Natural killer cell treated with Interleukin-12 subunit alpha and Interleukin-12 subunit beta and Interleukin-15 and Interleukin-18, amount 100 ng/mL, for 72 hours (primary cell): ENCODE results near the gene NSMCE1. TPM values are rescaled to one million over a fixed set of nuclear protein-coding genes. Genes with fewer than 3 reads are reported as not detected.
A peak's percentile ranks its signal among the peaks of the same experiment; 100 is the strongest.

Experiments
- ATAC-seq, 2 donors: fragments of 150-1000 bp; cut with Tn5 transposase in 1 of 2; sonication (Bioruptor Pico), chemical (Tn5 transposase) in 1 of 2; 2 replicates each; pipeline ENCODE4 v1.10.0; 2021
- DNase-seq: peaks from one replicate; pipeline ENCODE4 v3.0.0; 2022; ENCODE audit warnings: low spot score
- H3K27ac Mint-ChIP-seq, 2 donors: 1 replicate in 1 of 2; 2 replicates in 1 of 2; pipeline ENCODE4 v1.8.0; 2022; ENCODE audit warnings: mixed read lengths in 2 of 2, mild to moderate bottlenecking in 1 of 2, moderate library complexity in 1 of 2
- H3K27me3 Mint-ChIP-seq, 2 donors: 1 replicate in 1 of 2; 2 replicates in 1 of 2; pipeline ENCODE4 v1.8.0; 2022; ENCODE audit warnings: mixed read lengths in 2 of 2
- H3K36me3 Mint-ChIP-seq: one replicate; pipeline ENCODE4 v1.8.0; 2022; ENCODE audit warnings: mixed read lengths
- H3K4me1 Mint-ChIP-seq, 2 donors: 1 replicate in 1 of 2; 2 replicates in 1 of 2; pipeline ENCODE4 v1.8.0; 2022; ENCODE audit warnings: low read depth in 2 of 2, mixed read lengths in 2 of 2, mild to moderate bottlenecking in 1 of 2
- H3K4me3 Mint-ChIP-seq: one replicate; pipeline ENCODE4 v1.8.0; 2022; ENCODE audit warnings: mixed read lengths
- H3K9me3 Mint-ChIP-seq: 2 replicates; pipeline ENCODE4 v1.8.0; 2022; ENCODE audit warnings: mixed read lengths
- total RNA-seq, 2 donors: library from RNA; stranded (reverse); gene quantifications; one replicate each; pipeline ENCODE4 v1.2.3, GENCODE V29; 2022

NSMCE1 gene
- total RNA-seq, 2 donors from 2014 or later, result 37.7 to 50.4 TPM

DNA sequence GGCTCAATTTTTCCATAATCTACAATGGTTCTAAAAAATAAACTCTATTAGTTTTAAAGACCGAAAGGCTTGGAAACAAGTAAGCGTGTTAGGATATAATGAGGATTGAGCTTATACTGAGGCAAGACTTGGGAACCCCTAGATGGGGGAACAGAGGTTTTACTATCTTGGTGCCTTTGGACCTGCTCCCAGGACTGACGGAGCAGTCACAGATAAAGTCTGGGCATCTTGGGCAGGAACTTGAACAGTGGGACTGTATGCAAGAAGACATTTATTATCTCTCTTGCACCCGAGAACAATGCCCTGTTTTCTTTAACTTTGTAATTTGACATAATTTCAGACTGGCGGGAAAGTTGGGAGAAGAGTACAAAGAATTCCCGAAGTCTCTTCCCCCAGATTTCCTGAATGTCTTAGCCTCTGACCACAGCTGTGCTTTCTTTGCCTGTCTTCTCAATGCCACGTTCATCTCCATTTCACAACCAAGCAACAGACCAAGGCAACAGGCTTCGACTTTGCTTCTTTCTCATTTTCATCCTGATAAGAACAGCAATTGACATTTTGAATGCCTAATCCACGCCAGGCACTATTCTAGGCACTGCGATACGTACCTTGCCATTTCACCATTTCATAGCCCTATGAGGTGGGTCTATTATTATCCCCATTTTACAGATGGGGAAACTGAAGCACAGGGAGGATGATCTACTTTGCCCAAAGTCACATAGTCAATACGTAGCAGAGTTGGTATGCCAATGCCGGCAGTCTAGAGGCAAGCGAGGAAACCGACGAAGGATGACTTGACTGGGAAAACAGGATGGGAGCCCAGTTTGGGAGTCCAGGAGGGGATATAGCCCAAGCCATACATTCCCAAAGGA, 42.2 kb upstream of the NSMCE1 start:
- peaks cover 24 to 28% of the 10 kb centered on the region in 2 donors for H3K4me1 Mint-ChIP-seq
- DNase-seq (no peak), ATAC-seq (no peak)
- no peak overlapping the region for H3K4me3 Mint-ChIP-seq
- H3K27me3 Mint-ChIP-seq, result peaks cover 0 to 2% of the 10 kb centered on the region in 2 donors
- H3K27ac Mint-ChIP-seq, result peak overlapping the region in 1 of 2 donors; percentile 9
- H3K9me3 Mint-ChIP-seq, result peaks cover 9% of the 10 kb centered on the region
- peaks cover 3% of the 10 kb centered on the region for H3K36me3 Mint-ChIP-seq

GRCh38 chr16:27308792-27309191, 40.2 kb upstream of the NSMCE1 start:
- DNase-seq, result no peak
- peaks cover 22 to 28% of the 10 kb centered on the region in 2 donors for H3K4me1 Mint-ChIP-seq
- H3K4me3 Mint-ChIP-seq, result no peak overlapping the region
- no peak overlapping the region for H3K27ac Mint-ChIP-seq
- H3K36me3 Mint-ChIP-seq, result peaks cover 6% of the 10 kb centered on the region
- H3K27me3 Mint-ChIP-seq, result peaks cover 0 to 6% of the 10 kb centered on the region in 2 donors
- peaks cover 10% of the 10 kb centered on the region for H3K9me3 Mint-ChIP-seq
- ATAC-seq, result no peak

- H3K36me3 Mint-ChIP-seq, result peaks cover 6% of the 10 kb centered on the region
- peaks cover 10% of the 10 kb centered on the region for H3K9me3 Mint-ChIP-seq
- no peak for DNase-seq
- no peak overlapping the region for H3K4me3 Mint-ChIP-seq
- no peak for ATAC-seq
- peak overlapping the region in 1 of 2 donors; percentile 16 for H3K27ac Mint-ChIP-seq
- H3K4me1 Mint-ChIP-seq, result peaks cover 21 to 25% of the 10 kb centered on the region in 2 donors
- peaks cover 0 to 4% of the 10 kb centered on the region in 2 donors for H3K27me3 Mint-ChIP-seq
Measured at GRCh38 chr16:27305839-27306442, 37.4 kb upstream of the NSMCE1 start.

DNA sequence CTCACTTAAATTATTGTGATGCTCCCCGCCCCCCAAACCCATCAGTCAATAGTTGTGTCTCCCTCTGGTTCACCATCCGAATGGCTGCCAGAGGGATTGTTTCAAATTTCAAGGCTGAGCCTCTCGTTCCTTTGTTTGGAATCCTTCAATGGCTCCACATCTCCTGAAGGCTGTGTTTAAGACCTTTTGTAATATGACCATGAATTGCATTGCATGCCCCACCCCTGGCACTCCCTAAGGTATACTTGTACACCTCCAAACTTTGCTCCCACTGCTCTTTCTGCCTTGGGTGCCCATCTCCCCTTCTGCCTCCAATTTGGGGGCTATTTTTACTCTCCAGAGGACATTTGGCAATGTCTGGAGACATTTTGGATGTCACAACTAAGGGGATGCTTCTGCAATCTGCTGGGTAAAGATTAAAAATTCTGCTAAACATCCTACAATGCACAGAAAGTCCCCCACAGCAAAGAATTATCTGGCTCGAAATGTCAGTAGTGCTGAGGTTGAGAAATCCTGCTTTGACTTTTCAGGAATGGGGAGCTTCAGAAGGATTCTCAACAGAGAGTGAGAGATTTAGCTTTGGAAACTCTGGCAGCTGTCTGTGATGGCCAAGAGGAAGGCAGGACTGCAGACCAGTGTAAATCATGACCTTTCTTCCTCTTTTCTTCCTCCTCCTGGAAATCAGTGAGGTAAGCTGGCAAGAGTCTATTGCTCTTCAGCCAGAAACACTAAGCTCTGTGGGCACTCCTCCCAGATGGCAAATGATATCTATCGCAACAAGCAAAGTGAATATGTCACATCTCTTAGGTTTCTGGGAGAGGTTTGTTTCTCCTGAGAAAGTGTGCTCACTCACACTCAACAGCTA, 36.5 kb upstream of the NSMCE1 start:
- H3K27ac Mint-ChIP-seq, result peak overlapping the region; percentile 16 to 49
- no peak for ATAC-seq
- no peak overlapping the region for H3K4me3 Mint-ChIP-seq
- peaks cover 0 to 4% of the 10 kb centered on the region in 2 donors for H3K27me3 Mint-ChIP-seq
- H3K4me1 Mint-ChIP-seq, result peaks cover 21 to 25% of the 10 kb centered on the region in 2 donors
- peaks cover 6% of the 10 kb centered on the region for H3K36me3 Mint-ChIP-seq
- no peak for DNase-seq
- peaks cover 10% of the 10 kb centered on the region for H3K9me3 Mint-ChIP-seq

GRCh38 chr16:27304102-27304501, 35.5 kb upstream of the NSMCE1 start:
- Mint-ChIP-seq H3K36me3 (peaks cover 6% of the 10 kb centered on the region), H3K9me3 (peaks cover 10% of the 10 kb centered on the region), H3K4me3 (no peak overlapping the region), H3K27me3 (peaks cover 0 to 4% of the 10 kb centered on the region in 2 donors), H3K27ac (peak overlapping the region in 1 of 2 donors; percentile 45), H3K4me1 (peaks cover 26 to 28% of the 10 kb centered on the region in 2 donors)
- DNase-seq (no peak), ATAC-seq (no peak)

- Mint-ChIP-seq H3K4me3 (no peak overlapping the region), H3K27me3 (peaks cover 0 to 4% of the 10 kb centered on the region in 2 donors), H3K27ac (peak overlapping the region in 1 of 2 donors; percentile 45), H3K36me3 (peaks cover 6% of the 10 kb centered on the region), H3K4me1 (peaks cover 26 to 28% of the 10 kb centered on the region in 2 donors), H3K9me3 (peaks cover 10% of the 10 kb centered on the region)
- DNase-seq (no peak), ATAC-seq (no peak)
Measured at GRCh38 chr16:27303256-27304100, 34.9 kb upstream of the NSMCE1 start.

DNA sequence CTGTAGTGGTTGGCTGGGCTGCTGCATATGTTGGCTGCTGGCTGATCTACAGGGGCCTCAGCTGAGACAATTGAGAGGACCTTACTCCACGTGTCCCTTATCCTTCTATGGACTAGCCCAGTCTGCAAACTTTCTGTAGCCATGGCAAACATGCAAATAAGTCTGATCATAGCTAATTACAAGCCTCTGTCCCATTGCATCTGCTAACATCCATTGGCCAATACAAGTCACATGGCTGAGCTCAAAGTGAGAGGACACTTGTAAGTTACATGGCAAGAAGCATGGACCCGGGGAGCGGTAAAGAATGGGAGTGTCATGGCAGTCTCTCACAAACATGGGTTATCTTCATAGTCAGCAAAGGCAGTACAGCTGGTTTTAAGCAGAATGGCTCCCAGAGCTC, 33.6 kb upstream of the NSMCE1 start:
- H3K27me3 Mint-ChIP-seq, result peaks cover 0 to 4% of the 10 kb centered on the region in 2 donors
- DNase-seq (no peak), ATAC-seq (no peak)
- H3K9me3 Mint-ChIP-seq, result peaks cover 10% of the 10 kb centered on the region
- peaks cover 6% of the 10 kb centered on the region for H3K36me3 Mint-ChIP-seq
- no peak overlapping the region for H3K4me3 Mint-ChIP-seq
- peaks cover 26 to 28% of the 10 kb centered on the region in 2 donors for H3K4me1 Mint-ChIP-seq
- no peak overlapping the region for H3K27ac Mint-ChIP-seq

- Mint-ChIP-seq H3K27ac (no peak overlapping the region), H3K4me1 (peaks cover 22 to 25% of the 10 kb centered on the region in 2 donors), H3K4me3 (no peak overlapping the region), H3K36me3 (peaks cover 6% of the 10 kb centered on the region), H3K9me3 (peaks cover 7% of the 10 kb centered on the region), H3K27me3 (peaks cover 0 to 4% of the 10 kb centered on the region in 2 donors)
- no peak for DNase-seq
- ATAC-seq, result no peak
Measured at GRCh38 chr16:27301236-27301861, 32.8 kb upstream of the NSMCE1 start.

DNA sequence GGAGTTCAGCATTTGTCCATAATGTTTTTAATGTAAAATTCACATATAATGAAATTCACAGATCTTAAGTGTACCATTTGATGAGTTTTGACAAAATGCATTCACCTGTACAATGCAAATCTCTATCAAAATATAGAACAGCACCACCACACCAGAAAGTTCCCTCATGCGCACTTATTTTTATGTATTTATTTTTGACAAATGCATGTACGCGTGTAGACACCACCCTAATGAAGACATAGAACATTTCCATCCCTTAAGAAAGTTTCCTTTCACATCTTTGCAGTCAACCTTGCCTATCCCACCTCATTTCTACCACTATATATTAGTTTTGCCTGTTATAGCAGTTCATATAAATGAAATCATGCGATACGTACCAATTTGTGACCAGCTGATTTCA, 29.6 kb upstream of the NSMCE1 start:
- Mint-ChIP-seq H3K36me3 (no peaks in the 10 kb centered on the region), H3K27me3 (no peaks in the 10 kb centered on the region), H3K9me3 (no peaks in the 10 kb centered on the region), H3K4me3 (no peak overlapping the region), H3K4me1 (peaks cover 16 to 18% of the 10 kb centered on the region in 2 donors), H3K27ac (no peak overlapping the region)
- no peak for ATAC-seq
- no peak for DNase-seq

DNA sequence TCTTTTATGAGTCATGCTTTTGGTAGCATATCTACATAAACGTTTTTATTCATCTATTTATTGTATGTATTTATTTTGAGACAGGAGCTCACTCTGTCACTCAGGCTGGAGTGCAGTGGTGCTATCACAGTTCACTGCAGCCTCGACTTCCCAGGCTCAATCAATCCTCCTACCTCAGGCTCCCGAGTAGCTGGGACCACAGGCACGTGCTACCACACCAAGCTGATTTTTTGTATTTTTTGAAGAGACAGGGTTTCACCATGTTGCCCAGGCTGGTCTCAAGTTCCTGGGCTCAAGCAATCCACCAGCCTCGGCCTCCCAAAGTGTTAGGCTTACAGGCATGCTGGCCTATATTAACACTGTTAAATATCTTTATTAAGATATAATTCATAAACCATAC, 24.8 kb upstream of the NSMCE1 start:
- no peak for ATAC-seq
- Mint-ChIP-seq H3K4me1 (peaks cover 13% of the 10 kb centered on the region in 2 donors), H3K27me3 (peaks cover 0 to 3% of the 10 kb centered on the region in 2 donors), H3K27ac (no peak overlapping the region), H3K4me3 (no peak overlapping the region), H3K36me3 (no peaks in the 10 kb centered on the region), H3K9me3 (no peaks in the 10 kb centered on the region)
- DNase-seq, result no peak

GRCh38 chr16:27291722-27292240, 23.2 kb upstream of the NSMCE1 start:
- ATAC-seq (no peak), DNase-seq (no peak)
- H3K27me3 Mint-ChIP-seq, result peaks cover 0 to 3% of the 10 kb centered on the region in 2 donors
- H3K4me3 Mint-ChIP-seq, result no peak overlapping the region
- H3K27ac Mint-ChIP-seq, result peak overlapping the region in 1 of 2 donors; percentile 49
- H3K4me1 Mint-ChIP-seq, result peaks cover 13 to 19% of the 10 kb centered on the region in 2 donors
- no peaks in the 10 kb centered on the region for H3K9me3 Mint-ChIP-seq
- no peaks in the 10 kb centered on the region for H3K36me3 Mint-ChIP-seq

DNA sequence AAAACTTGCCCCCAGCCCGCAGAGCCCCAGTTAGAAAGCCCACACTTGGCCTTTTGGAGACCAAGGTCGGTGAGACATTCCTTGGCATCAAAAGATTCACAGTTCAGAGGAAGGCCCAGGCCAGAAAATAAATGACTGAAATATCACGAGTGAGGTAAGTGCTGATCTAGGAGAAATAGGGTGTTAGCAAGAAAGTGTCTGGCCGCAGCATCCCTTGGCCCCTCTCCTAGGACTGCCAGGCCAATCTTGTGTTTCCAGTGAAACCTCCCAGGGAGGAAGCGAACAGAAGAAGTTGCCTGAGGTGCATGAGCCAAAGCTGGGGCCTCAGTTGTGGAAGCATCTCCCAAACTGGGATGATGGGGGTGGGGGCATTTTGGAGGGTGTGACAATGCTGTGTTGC, 22.5 kb upstream of the NSMCE1 start:
- Mint-ChIP-seq H3K27ac (no peak overlapping the region), H3K4me1 (peaks cover 10 to 17% of the 10 kb centered on the region in 2 donors), H3K9me3 (no peaks in the 10 kb centered on the region), H3K36me3 (no peaks in the 10 kb centered on the region), H3K4me3 (no peak overlapping the region), H3K27me3 (peaks cover 0 to 3% of the 10 kb centered on the region in 2 donors)
- no peak for DNase-seq
- ATAC-seq, result no peak
